HG02642 (cell line): ENCODE results near the gene SLC39A11.
"Not testable (repeated sequence)": the region's sequence is repeated elsewhere in the genome, so short reads cannot be mapped to it uniquely, and the experiment has no call there.

ENCODE experiments used
- ATAC-seq: cut with Tn5 transposase; IDR thresholded peaks from one replicate; pipeline ENCODE4 v1.9.1; 2021; ENCODE audit warnings: mild to moderate bottlenecking; ENCODE audit not compliant: unreplicated experiment, poor library complexity

The SLC39A11 gene

DNA sequence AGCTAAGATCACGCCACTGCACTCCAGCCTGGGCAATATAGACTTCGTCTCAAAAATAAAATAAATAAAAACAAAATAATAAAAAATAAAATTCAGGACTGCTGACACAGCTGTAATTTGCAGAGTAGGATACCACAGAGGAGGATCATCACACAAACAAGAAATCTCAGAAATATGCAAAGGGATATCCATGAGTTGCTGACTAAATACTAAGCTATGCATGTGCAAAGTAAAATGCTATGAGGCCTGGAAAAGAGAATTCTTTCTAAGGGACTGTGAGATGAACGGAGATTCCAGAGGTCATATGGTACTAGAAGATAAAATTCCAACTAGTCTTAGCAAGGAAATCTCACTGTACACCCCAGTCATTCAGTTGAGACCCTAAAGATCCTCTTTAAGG lies 74.8 kb downstream of the SLC39A11 start:
- ATAC-seq, result no peak

DNA sequence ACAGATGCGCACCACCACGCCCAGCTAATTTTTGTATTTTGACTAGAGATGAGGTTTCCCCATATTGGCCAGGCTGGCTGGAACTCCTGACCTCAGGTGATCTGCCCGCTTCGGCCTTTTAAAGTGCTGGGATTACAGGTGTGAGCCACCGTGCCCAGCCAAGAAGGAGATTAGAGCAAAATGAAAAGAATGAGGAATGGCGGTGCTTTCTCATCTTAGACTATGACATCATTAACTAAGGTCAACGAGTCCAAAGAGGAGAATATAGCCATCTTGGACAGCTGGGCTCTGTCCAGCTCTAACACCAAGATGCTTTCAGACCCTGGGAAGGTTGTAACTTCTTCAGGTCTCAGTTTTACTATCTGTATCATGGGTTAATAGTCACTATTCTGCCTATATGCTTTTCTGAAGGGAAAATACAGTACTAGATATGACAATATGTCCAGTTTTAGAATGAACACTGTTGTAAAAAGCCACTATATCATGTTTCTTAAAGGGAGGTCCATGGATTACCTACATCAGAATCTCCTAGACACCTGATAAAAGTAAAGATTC lies 76.7 kb downstream of the SLC39A11 start:
- no peak for ATAC-seq

DNA sequence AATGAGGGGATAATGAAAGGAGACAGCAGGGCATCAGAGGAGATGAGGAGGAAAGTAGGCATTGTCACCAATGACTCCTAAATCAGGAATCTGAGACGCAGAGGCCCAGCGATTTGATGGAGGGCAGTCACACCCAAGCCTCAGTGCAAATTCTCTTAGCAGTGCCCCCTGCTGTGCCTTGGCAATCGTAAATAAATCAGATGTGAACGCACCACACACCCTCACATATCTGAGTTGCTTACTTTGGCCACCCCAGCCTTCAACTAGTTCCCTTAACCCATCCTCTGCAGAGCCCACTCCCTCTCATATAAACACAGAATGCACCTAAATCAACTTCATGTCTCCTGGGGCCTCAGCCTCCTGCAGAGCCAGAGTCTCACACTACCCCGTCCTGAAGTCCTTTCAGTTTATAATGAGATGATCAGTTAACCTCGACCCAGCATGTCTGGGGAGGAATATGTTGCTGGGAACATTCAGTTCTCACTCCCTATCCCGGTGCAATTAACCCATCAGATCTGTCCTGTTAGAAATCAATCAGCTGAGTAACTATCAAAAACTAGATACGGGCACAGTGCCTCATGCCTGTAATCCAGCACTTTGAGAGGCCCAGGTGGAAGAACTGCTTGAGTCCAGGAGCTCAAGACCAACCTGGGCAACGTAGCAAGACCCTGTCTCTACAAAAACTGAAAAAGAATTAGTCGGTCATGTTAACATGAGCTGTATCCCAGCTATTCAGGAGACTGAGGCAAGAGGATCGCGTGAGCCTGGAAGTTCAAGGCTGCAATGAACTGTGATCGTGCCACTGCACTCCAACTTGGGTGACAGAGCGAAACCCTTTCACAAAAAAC lies 78.4 kb downstream of the SLC39A11 start:
- ATAC-seq, result no peak

DNA sequence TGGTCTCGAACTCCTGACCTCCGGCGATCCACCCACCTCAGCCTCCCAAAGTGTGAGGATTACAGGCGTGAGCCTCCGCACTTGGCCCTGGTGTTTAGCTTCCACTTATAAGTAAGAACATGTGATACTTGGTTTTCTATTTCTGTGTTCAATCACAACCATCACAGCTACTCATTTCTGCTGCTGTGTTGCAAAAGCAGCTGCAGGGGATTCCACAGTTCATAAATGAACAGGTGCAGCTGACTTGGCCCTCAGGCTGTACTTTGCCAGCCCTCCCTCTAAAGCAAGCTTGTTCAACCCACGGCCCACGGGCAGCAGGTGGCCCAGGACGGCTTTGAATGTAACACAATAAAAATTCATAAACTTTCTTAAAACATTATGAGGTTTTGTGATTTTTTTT lies 79.2 kb downstream of the SLC39A11 start:
- ATAC-seq, result peak; percentile 74

DNA sequence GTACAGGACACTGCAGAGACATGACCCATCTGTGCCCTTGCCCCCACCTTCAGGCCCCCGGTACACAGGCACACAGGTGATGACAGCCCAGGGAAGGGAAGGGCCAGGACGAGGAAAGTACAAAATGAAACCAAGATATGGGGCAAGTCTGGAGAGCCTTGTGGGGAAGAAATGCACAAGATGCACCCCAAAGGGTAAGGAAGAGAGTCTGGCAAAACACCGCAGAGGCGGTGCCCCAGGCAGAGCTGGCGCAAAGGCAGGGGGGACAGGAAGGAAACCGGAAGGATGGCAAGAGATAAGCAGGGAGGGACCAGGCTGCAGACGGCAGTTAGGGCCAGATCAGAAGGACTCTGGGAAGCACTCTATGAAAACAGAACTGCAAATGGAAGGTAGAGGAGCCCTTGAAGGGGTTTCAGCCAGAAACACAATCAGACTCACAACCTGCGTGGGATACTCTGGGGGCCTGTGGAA lies 81.4 kb downstream of the SLC39A11 start:
- no peak for ATAC-seq

DNA sequence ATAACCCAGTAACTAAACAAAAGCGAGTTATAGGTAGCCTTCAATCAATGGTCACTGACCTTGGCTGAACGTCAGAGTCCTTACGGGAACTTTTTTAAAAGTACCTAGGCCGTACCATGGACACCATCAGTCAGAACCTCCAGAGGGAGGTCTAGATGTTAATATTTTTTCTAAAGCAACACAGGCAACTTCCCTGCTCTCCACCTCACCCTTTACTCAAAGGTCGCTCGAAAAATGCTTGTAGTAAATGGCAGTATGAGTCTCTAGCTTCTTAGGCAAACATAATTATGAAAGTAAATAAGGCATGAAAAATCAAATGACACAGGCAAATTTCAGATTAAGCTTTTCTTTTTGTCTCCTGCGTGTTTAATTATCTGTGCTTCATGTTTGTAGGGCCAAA lies 82.1 kb downstream of the SLC39A11 start:
- ATAC-seq, result no peak

DNA sequence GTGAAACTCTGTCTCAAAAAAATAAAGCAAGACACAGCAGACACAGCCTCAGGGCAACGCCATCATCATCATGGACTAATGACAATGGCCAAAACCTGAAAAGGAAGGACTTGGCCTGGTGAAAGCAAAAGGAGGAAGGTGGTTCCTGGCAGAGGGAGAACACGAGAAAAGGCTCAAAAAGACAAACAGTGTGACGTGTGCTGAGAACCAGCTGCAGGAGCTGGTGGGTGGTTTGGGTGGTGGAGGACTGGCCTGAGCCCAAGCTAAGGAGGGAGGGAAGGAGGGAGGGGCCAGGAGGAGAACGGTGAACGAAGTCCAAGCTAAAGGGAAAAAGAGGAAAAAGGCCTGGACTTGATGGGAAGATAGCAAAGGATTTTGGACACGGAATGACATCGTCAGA lies 85.1 kb downstream of the SLC39A11 start:
- ATAC-seq, result no peak

DNA sequence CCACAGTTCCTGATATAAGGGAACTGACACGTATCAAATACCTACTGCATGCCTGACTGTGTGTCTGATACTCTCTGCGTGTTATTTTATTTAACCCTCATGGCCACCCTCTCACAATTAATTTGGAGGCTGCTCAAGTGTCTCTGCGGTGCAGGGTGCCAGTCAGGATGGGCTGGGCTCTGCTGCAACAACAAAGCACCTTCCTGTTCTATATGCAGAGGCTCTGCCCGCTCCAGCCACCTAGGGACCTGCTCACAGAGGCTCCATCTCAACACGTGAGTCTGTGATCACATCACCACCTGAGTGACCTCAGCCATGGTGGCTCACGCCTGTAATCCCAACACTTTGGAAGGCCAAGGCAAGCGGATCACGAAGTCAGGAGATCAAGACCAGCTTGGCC lies 87.1 kb downstream of the SLC39A11 start:
- no peak for ATAC-seq

DNA sequence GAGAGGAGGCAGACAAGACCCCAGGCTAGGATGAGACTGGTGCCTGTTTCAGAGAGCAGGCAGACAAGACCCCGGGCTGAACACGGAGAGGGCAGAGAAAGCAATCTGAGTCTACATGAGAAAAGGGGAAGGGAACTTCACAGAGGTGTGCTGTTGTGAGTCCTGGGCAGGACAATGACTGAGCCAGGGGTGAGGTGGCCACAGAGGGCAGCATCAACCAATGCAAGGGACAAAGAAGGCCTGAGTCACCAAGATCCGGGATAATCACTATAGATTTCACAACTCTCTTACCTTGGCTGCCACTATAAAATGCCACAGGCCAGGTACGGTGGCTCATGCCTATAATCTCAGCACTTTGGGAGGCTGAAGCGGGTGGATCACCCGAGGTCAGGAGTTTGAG lies 89.0 kb downstream of the SLC39A11 start:
- no peak for ATAC-seq

DNA sequence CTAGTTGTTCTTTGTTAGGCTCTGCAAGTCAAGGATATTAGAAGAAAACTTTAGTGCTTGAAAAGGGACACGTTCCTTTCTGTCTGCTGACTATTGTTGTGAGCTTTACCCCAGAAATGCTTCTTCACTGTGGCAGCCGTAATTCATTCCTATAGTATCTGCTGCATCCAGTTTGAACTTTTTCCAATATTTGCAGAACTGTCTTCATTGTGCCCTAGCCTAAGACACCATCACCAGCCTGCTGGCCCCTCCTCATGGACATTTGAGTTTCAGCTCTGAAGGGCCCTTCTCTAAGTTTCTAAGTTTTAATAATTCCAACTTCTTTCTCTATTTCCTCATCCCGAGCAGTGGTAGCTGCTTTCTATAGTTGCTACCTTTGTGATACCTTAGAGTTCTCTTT lies 91.7 kb downstream of the SLC39A11 start:
- ATAC-seq, result no peak

DNA sequence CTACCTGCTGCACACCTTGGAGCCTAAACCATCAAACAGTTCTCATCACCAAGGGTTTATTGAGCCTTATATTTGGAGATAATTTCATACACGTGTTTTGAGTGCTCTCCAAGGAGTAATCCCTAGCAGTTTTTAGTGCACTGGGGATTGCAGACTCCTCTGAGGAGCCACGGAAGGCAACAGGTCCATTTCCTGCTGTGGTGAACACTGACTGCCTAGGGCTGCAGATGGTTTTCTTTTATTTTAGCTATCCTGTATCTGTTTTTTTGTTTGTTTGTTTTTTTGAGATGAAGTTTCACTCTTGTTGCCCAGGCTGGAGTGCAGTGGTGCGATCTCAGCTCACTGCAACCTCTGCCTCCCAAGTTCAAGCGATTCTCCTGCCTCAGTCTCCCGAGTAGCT lies 93.0 kb downstream of the SLC39A11 start:
- ATAC-seq, result not testable (repeated sequence)

DNA sequence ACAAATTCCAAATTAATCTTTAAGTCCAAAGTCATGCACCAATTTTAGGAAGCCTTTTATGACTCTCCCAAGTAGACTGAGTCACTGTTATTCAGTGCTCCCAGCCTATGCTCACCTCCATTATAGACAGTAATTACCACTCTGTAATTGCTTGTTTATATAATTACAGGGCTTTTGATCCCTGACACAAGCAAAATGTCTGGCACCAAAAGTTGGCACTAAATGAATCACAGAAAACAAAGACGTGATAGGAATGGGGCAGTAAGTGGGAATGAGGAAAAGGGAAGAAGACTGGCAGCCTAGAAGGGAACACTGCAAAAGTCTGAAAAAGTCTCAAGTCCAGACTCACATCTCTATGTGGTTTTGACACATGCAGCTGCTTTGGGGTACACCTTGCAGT lies 94.1 kb downstream of the SLC39A11 start:
- no peak for ATAC-seq

DNA sequence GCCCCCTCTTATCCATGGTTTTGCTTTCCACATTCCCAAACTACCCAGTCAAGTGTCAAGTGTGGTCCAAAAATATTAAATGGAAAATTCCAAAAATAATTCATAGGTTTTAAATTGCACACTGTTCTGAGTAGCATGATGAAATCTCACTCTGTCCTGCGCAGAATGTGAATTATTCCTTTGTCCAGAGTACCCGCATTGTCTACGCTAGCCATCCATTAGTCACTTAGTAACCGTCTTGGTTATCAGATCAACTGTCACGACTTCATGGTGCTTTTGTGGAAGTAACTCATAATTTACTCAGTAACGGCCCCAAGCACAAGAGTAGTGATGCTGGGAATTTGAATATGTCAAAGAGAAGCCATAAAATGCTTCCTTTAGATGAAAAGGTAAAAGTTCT lies 94.9 kb downstream of the SLC39A11 start:
- no peak for ATAC-seq

DNA sequence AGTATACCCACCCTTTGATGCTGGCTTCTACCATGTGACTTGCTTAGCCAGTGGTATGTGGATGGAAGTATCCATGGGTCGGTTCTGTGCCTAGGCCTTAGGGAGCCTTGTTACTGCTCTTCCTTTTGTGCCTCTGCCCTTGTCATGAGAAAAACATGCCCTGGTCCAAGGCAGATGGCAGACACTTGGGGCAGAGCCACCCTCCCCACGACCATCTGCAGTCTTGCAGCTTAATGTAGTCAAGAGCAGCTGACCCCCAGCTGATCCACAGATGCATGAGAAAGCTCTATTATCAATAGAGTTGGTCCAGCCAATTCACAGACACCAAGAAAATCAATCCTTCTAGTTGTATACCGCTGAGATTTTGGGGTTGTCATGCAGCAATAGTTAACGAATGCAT lies 95.7 kb downstream of the SLC39A11 start:
- no peak for ATAC-seq

DNA sequence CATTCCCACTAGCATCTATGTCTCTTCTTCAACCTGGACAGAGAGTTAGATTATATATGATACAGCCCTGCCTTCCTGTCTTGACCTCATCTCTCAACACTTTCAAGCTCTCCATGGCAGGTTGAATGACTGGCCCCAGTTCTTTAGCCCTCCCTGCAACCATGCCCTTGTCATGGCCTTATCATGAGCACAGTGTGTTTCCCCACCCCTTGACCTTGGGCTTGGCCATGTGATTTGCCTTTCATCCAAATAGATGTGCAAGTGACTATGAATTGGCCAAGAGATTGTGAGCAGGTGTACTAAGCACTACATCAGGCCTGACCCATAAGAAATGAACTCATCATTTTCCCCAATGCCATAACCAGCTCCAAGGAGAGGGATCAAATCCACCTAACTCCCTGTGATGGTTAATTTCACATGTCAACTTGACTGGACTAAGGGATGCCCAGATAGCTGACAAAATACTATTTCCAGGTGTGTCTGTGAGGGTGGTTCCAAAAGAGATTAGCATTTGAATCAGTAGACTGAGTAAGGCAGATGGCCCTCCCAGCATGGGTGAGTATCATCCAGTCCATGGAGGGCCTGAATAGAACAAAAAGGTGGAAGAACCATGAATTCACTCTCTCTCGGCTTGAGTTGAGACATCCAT lies 97.4 kb downstream of the SLC39A11 start:
- ATAC-seq, result no peak

DNA sequence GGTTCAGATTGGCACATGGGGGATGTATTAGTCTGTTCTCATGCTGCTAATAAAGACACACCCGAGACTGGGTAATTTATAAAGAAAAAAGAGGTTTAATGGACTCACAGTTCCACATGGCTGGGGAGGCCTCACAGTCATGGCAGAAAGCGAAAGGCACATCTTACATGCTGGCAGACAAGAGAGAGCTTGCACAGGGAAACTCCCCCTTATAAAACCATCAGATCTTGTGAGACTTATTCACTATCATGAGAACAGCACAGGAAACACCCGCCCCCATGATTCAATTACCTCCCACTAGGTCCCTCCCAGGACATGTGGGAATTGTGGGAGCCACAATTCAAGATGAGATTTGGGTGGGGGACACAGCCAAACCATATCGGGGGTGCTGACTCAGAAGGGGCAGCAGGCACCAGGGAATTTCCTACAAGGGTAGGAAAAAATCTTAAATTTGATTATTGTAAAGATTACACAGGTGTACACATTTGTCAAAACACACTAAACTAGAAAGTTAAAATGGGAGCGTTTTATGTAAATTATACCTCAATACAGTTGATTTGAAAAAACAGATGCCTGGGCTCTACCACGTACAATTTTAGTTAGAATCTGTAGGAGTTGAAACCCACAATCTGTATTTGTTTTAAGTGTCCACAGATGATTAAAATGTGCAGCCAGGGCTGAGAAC lies 99.6 kb downstream of the SLC39A11 start:
- ATAC-seq, result not testable (repeated sequence)

DNA sequence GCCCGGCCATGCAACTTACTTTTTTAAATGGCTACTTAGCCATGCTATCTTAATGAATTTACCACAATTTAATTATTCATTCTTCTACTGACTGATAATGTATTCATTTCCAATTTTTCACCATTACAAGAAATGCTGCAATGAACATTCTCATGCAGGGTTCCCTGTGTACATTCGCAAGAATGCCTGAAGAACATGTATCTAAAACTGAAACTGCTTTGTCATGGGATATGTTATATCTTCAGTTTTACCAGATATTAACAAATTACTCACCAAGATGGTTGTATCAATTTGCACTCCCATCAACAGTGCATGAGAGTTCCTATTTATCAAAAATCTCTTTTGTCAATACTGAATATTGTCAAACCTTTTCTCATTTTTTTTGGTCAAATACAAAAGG lies 100.8 kb downstream of the SLC39A11 start:
- no peak for ATAC-seq

DNA sequence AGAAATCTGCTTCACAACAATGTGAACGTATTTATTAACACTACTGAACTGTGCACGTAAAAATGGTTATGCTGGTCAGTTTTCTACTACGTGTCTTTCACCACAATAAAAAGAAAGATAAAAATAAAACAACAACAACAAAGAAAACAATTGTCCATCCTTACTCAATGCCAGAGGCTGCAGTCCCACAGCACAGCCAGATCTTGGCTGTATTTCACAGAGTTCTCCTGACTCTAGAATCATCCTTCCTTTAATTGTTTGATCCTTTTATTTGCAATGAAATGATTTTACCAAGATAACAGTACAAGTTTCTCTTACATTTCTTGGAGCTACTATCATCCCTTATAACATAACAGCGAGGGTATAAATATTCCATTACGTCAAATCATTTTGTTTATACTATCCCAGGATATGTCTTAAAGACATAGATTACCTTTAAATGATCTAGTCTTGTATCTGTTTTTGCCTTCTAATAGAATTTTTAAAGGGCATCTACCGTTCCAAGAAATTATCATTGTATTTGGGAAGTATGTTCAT lies 103.3 kb downstream of the SLC39A11 start:
- no peak for ATAC-seq

DNA sequence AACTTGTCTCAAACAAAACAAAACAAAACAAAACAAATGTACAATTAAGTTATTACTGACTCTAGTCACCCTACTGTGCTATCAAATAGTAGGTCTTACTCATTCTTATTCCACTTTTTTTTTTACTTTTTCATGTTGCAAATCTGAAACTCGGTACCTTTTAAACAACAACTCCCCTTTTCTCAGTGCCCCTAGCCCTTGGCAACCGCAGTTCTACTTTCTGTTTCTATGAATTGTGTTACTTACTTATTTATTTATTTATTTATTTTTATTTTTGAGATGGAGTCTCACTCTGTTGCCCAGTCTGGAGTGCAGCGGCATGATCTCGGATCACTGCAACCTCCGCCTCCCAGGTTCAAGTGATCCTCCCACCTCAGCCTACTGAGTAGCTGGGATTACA lies 104.0 kb downstream of the SLC39A11 start:
- no peak for ATAC-seq

DNA sequence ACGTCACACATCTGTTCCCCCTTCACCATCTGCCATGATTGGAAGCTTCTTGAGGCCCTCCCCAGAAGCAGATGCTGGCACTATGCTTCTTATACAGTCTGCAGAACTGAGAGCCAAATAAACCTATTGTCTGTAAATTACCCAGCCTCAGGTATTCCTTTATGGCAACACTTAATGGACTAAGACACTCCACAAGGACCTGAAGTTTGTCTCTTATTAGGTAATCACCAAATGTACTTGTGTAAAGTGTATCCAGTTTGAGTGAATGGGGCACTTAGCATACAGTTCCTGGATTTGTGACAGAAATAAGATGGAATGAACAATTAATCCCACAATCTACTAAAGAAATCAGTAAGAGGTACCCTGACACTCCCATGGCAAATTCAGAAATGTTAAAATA lies 105.3 kb downstream of the SLC39A11 start:
- ATAC-seq, result no peak
